DMS53 treated with DMSO at 0.1 percent for 48 hours (cell line): ENCODE measurements around the gene CIART.
"Not testable (repeated sequence)": the region's sequence is repeated elsewhere in the genome, so short reads cannot be mapped to it uniquely, and the experiment has no call there.

Experiments used
- DNase-seq: peaks from one replicate; lab custom pipeline; 2025; ENCODE audit not compliant: unreplicated experiment; lab: John Stamatoyannopoulos, UW

The CIART gene, protein sequence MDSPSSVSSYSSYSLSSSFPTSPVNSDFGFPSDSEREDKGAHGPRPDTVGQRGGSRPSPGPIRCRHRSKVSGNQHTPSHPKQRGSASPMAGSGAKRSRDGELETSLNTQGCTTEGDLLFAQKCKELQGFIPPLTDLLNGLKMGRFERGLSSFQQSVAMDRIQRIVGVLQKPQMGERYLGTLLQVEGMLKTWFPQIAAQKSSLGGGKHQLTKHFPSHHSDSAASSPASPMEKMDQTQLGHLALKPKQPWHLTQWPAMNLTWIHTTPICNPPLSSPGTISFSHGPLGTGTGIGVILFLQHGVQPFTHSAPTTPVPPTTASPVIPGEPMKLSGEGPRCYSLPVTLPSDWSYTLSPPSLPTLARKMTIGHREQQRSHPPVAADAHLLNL

DNA sequence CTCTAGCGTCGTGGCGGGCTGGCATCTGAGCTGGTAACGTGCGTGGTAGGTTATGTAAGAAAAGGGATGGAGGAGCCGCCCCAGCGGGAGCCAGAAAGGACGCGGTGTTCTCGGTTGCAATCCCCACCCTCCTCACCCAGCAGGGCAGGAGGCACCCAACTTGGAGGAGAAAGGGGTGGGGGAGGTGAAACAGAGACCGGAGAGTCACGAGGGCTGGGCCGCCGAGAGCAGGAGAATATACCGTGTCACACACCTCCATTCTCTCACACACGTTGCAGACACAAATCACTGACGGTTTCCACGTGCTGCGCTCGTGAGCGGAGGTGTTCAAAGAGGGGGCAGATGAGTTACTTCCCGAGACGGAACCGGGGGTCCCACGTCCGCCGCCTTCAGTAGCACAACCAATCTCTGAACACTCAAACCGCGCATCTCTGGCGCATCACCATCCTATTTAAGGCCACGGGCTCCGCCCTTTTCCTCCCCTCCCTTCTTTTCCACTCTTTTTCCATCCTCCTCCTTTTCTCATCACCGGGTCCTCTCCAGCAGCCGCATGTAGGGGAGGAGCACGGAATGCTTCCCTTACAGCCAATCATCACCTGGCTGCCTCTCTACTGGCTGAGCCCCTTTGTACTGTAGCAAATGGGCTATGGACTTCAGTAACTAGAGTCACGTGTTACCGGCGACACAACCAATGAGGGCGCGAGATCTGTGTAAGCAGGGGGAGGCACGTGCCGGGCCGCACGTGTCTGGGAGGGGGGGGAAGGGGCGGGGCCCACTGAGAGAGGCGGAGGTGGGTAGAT is at the start of gene CIART:
Gene CIART, plus strand, starts transcription at position 797 of the 800 bp plus-strand sequence. CDS start 714 bp downstream, outside the sequence.
- DNase-seq, result peak; percentile 97

DNA sequence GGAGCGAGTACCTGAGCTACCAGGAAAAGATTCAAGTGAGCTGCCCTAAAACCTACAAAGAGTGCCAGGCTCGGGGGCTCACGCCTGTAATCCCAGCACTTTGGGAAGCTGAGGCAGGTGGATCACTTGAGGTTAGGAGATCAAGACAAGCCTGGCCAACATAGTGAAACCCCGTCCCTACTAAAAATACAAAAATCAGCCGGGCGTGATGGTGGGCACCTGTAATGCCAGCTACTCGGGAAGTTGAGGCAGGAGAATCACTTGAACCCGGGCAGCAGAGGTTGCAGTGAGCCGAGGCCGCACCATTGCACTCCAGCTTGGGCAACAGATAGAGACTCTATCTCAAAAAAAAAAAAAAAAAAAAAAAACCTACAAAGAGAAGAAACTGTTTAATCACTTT is 49.4 kb upstream of the CIART start:
- DNase-seq, result not testable (repeated sequence)

DNA sequence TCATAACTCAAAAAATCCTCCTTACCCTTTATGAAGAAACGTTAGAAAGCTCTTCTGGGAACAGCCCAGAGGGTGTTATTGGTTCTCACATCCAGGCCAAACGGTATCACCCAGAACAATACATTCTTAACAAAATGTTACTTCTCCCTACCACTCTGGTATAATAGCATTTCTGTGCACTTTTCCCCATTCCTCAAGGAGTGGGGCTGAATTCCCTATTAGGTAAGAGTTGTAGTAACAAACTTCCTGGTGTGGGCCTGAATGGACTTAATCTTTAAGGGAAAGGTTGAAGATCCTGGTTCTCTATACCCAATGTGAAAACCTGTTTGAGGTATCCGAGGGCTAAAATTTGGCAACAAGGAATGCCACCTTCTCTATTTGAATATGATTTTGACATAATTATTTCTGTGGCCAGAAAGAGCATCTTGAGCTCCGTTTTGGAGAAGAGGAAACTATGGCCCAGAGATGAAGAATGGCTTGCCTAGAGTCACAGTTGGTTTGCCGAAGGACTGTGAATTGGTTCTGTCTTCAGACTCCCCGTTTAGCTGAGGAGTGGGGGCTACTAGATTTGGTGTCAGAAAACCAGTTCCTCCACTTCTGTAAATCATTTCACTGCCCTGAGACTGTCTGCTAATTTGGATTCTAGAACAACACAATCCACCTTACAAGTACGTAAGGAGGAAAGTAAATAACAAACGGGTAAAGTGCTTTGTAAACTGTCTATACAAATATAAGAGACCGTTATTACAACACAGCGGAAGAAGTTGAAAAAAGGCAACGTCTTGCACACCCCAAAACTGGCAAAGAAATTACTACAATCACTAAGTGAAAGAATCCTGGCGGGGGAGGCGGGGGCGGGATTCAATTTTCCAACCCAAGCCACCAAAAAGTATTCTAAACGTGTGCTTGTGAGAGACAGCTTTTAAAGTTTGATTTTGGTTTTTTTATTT is 48.7 kb upstream of the CIART start:
- DNase-seq, result peak; percentile 64

DNA sequence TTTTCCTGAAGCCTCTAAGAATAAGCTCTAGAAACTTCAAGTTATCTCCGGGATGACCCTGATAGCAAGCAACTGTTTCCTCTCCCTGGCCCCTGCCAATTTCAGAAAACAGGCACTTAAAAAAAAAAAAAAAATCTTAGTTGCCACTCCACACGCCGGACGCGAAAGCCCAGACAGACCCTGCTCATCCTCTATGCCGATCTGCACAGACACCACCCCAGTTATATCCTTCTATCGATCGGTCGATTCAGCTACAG is 48.1 kb upstream of the CIART start:
- DNase-seq, result no peak

DNA sequence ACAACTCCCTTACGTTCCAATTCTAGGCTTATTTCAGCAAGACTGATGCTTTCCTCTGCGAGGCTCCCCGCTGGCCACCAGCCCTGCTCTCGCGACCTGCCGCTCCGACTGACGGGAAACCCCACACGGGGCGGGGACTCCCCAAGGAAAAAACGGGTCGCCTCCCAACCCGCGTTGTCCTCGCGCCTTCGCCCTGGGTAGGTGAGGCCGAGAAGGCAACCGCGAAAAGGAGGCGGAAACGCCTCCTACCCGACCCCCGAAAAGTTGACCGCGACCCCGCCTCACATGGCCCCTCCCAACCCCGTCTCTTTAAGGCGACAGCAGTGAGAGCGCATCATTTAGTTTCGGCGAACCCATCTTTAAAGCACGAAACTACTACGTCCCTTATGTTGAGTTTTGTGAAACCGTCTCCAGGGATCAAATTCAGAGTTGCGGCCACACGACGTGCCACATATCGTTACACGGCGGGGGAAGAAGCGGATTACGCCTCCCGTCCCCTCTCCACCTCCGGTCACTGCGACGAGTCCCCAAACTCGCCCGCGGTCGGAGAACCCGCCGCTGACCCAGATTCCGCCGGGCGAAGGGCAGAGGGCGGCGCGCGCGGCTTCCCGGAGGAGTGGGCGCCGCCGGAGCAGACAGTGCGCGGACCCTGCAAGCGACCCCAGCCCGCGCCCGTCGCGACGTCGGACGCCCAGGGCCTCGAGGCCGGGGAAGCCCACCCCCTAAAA is 47.6 kb upstream of the CIART start:
- DNase-seq, result peak; percentile 40

DNA sequence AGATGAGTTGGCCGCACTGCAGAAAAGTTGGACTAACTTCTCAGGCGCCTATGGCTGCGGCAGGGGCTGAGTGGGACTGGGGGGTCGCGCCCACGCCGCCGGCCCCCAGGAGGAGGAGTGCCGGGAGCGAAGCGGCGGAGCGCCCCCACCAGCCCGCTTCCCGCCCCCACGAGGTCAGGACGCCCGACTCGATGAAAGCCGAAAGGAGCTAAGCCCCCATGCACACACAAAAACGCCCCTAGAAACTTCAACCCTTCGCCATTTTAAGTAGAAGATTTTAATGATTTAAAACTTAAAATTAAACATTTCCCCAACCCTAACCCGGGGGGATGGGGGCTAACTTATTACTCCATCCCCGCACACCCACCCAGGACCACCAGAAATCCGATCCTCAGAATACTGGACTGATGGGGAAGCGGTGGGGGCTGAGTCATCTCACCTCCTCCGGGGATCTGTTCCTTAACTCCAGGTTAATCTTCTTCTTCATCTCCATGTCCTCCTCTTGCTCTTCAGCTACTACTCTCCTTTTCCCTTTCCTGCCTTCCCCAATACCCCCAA is 47.0 kb upstream of the CIART start:
- no peak for DNase-seq

DNA sequence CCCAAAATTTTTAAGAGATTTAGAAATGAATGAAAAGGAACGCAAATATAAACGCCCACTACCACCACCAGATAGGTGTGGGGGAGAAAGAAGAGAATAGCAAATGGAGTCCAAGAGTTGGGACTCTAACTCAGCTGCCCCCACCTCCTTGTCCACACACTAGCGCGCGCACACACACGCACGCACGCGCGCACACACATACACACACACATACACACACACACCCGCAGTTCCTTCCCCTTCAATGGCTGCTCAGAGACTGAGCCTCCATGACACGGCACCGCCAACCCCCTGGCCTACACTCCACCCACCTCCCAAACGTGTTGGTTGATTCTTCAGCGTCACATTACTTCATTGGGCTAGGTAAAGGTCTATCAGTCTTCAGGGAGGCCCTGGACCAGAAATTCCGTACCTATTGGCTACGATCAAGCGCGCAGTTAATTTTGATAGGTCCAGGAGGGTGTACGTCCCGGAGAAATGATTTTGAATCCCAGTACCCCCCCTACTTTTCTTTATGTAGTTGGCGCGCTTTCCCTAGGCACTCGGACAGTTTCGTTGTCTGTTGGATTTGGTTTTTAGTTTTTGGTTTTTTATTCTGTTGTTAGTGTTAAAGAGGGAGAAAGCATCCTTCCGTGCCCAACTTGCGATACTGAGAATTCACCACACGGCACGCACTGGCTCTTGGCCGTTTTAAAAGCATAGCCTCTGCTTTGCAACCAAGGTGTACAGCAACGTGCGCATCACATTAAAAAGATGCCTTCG is 46.3 kb upstream of the CIART start, which contains the start of gene ANP32E:
Gene ANP32E, minus strand, starts transcription at position 261 of the 762 bp plus-strand sequence. CDS start 326 bp downstream, outside the sequence.
- peak; percentile 98 for DNase-seq

DNA sequence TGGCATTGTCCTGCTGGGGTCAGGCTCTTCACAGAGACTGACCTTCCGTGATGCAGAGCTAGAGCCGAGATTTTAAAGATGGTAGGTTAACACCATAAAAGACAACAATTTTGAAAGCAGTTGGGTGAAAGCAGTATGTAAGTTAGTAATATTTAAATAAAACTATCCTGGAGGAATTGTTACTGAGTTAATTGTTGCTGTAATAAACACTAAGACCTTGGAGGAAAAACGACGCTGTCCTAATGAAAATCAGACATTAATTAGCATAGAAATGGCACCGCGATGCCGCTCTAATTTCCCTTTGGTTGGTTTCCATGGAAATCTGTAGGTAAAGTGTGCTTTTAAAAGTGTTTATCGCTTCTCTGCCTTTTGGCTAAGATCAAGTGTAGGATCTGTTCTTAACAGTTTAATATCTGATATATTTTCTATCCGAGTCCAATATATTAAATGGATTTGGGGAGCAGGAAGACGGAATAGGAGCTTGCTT is 45.7 kb upstream of the CIART start:
- DNase-seq, result no peak

DNA sequence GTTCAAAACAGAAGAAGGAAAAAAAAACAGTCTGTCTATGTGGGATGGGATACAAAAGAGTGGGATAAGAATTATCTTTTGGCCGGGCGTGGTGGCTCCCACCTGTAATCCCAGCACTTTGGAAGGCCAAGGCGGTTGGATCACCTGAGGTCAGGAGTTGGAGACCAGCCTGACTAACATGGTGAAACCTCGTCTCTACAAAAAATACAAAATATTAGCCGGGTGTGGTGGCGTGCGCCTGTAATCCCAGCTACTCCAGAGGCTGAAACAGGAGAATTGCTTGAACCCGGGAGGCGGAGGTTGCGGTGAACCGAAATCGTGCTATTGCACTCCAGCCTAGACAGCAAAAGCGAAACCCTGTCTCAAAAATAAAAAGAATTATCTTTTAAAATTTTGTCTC is 45.2 kb upstream of the CIART start:
- DNase-seq, result not testable (repeated sequence)

DNA sequence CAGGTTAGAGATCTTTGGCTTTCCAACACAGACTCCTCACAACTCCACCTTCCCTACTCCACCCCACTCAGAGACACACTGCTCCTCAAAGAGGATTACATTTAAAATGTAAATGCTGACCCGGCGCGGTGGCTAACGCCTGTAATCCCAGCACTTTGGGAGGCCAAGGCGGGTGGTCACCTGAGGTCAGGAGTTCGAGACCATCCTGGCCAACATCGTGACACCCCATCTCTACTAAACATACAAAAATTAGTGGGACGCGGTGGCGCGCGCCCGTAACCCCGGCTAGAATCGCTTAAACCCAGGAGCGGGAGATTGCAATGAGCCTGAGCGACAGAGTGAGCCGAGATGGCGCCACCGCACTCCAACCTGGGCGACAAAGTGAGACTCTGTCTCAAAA is 44.6 kb upstream of the CIART start:
- DNase-seq, result no peak

DNA sequence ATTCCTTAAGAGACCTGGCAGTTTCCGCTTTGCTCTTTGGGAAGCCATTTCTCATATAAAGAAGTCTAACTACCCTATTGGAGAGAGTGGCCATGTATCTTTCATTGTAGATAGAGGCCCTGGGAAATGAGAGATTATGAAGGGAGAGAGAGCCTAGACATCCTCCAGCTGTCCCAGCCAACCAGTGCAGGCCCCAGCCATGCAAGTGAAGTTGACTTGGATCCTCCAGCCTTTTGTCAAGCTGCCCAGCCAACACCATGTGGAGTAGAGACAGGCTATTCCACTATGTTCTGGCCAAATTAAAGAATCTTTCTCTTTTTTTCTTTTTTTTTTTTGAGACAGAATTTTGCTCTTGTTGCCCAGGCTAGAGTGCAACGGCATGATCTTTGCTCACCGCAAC is 39.4 kb upstream of the CIART start:
- no peak for DNase-seq

DNA sequence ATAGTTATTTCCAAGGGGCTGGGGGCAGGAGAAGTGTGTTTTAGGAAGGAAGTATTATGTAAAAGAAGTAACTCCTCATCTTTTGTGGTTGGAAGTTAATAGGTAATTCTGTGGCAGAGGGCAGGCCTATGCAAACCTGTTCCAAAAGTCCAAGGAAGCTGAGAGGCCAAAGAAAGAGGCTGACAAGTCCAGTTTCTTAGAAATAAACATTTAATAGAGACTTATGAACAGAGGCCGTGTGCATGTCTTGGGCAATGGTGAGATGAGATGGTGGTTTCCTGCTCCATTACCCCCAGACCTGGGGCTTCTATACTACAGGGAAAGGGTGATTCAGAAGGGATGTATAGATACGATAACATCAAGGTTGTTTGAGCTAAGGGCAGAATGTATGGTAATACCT is 32.4 kb upstream of the CIART start:
- DNase-seq, result no peak

DNA sequence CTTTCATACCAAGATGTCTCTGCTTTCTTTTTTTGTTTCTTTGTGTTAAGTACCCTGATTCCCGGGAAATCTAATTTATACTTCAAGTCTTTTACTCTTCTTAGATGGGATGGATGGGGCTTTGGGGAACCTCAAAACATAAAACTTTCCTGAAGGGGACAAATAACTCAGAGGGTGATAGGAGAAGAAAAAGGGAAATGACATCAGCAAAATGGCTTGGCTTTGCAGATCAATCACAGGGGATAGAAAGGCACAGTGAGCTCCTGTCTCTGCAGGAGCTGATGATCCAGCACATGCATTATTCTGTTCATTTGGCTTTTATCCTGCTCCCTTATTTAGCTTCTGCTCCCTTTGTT is 26.2 kb upstream of the CIART start:
- DNase-seq, result no peak

DNA sequence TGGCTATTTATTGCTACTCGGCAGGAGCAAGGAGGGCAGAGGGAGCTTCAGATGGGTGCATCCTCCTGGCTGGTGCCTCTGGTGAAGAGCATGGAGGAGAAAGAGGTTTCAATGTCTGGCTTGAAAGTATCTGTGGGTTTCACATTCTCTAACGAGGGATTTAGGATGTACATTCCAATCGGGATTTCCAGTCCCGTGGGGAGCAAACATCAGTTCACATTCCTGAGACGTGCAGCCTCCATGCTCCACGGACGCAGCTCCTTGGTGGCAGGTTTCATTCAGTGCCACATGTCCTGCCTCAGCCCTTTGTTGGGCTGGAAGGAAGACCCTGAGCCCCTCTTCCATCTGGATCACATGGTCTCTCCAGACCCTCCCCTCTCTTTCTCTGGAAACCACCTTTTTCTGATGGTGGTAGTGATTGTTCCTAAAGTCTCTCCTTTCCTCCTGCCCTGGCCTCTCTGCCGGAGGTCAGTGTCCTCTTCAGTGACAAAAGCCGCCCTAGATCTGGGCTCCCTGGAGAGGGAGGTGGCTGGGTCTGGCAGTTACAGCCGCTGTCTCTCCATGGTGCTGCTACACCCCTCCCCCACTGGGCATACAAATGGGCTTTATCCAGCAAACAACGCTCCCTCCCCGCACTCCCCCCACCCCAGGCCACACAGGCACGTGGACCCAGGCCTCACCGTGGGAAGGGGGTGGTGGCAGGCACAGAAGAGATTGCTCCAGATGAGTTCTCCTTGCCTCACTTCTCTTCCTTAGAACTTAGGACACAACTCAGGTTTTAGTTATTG is 25.6 kb upstream of the CIART start:
- DNase-seq, result no peak

DNA sequence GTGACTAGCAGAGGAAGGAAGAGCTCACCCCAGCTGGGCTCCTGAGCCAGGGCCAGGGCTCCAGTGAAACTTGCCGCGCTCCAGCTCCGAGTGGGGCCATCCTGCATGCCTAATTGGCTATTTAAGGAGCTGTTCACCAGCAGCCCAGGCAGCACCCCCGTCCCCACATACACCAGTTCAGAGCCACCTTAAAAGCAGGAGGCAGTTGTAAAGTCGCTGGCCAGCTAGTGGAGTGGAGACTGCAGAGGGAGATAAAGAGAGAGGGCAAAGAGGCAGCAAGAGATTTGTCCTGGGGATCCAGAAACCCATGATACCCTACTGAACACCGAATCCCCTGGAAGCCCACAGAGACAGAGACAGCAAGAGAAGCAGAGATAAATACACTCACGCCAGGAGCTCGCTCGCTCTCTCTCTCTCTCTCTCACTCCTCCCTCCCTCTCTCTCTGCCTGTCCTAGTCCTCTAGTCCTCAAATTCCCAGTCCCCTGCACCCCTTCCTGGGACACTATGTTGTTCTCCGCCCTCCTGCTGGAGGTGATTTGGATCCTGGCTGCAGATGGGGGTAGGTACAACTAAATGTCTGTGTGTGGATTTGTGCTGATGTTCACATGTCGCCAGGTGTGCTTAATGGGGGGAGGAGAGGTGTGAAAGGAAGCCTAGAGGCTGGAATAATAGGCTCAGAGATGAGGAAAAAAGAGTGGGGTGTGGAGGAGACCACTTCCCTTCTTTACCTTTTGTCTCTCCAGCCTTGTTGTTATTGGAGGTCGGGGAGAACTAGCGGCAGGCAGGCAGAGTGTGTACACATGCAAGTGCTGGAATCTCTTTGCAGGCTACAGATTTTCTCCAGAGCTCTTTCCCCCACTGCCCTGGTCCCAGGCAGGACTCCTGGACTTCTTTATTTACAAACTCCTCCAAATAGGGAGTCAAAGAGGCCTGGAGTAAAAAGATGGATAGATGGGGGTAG is 24.4 kb upstream of the CIART start, which contains the start of gene CA14:
Gene CA14, plus strand, starts transcription at position 151 of the 962 bp plus-strand sequence. Its CDS starts 355 bp downstream, at position 506.
- no peak for DNase-seq

DNA sequence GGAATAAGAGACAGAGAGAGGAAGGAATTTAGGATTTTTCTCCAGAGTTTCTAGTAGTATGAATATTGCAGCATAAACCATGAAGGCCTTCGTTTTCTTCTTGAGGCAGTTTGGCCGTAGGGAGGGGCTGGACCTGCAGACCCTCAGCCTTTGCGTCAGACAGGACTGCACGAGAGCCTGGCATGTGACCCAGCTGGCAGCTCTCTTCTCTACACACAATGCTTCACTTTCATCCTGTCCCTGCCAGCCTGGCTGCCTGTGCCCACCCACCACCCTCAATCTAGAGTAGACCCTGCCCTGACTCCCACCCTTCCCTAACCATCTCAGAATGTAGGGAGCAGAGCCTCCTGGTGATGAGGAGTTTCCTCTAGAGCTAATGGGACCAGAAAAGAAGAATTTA is 23.1 kb upstream of the CIART start:
- no peak for DNase-seq
